Memory B cell (primary cell): Measurements from ENCODE around the gene CA5B.
A peak's percentile ranks its signal among the peaks of the same experiment; 100 is the strongest.
"Not testable (repeated sequence)": the region's sequence is repeated elsewhere in the genome, so short reads cannot be mapped to it uniquely, and the experiment has no call there.

ENCODE experiments used
- ATAC-seq: fragments of 150-1000 bp; cut with Tn5 transposase; 2 replicates; pipeline ENCODE4 v1.10.0; 2021; ENCODE audit warnings: low read depth, mild to moderate bottlenecking, moderate library complexity
- DNase-seq, 2 donors: peaks; one replicate each; pipeline ENCODE4 v3.0.0; 2022; ENCODE audit warnings: low spot score in 2 of 2
- H3K27ac Mint-ChIP-seq: one replicate; pipeline ENCODE4 v1.8.0; 2022; ENCODE audit warnings: mild to moderate bottlenecking, moderate library complexity, mixed read lengths
- H3K27me3 Mint-ChIP-seq: one replicate; pipeline ENCODE4 v1.8.0; 2022; ENCODE audit warnings: mixed read lengths
- H3K36me3 Mint-ChIP-seq: one replicate; pipeline ENCODE4 v1.8.0; 2022; ENCODE audit warnings: mild to moderate bottlenecking, mixed read lengths
- H3K4me1 Mint-ChIP-seq: one replicate; pipeline ENCODE4 v1.8.0; 2022; ENCODE audit warnings: mixed read lengths
- H3K4me3 Mint-ChIP-seq: one replicate; pipeline ENCODE4 v1.8.0; 2022; ENCODE audit warnings: mild to moderate bottlenecking, moderate library complexity, mixed read lengths
- H3K9me3 Mint-ChIP-seq: one replicate; pipeline ENCODE4 v1.8.0; 2022; ENCODE audit warnings: mixed read lengths

The CA5B gene

DNA sequence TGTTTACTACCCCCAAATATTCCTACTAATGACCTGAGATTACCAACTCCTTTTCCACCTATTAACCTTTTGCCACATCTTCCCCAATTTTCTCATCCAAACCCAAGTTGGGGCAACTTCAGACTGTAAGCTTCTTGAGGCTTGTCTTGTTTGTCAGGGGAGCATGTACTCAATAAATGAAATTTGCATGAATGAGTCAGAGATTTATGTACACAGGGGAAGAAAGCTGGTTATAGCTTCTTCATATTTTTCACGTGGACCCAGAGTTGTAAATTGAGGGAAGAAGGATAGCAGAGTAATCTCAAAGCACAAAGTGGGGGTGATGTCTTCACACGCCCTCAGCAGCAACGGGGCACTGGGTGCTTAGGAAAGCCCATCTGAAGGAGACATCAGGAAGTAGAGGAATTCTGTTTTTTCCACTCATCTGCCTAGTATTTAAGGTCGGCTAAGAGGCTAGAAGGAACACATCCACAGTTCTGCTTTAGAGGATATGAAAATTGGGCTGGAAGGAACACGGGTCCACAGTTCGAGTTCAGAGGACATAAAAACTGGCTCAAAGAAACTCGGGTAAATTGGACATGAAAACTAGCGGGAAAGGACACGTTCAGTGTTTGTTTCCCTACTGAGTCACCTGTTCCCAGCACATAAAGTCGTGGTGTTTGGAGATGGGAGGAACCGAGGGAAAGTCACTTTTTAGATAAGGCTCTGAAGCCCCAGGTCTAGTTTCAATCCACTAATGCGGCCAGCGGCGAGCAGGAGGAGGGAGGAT lies 696 bp upstream of the CA5B start:
- Mint-ChIP-seq H3K36me3 (peaks cover 8% of the 10 kb centered on the region), H3K27me3 (no peaks in the 10 kb centered on the region), H3K27ac (peak overlapping the region; percentile 81), H3K9me3 (no peaks in the 10 kb centered on the region), H3K4me3 (peak overlapping the region; percentile 96), H3K4me1 (peaks cover 19% of the 10 kb centered on the region)
- no peak for DNase-seq
- ATAC-seq: no peak

- Mint-ChIP-seq H3K9me3 (no peaks in the 10 kb centered on the region), H3K4me3 (no peak overlapping the region), H3K36me3 (peaks cover 22% of the 10 kb centered on the region), H3K27me3 (no peaks in the 10 kb centered on the region), H3K27ac (no peak overlapping the region), H3K4me1 (peaks cover 27% of the 10 kb centered on the region)
- DNase-seq: no peak
- ATAC-seq: no peak
These were observed 1.8 kb downstream of the CA5B start for GRCh38 chrX:15739886-15740285.

DNA sequence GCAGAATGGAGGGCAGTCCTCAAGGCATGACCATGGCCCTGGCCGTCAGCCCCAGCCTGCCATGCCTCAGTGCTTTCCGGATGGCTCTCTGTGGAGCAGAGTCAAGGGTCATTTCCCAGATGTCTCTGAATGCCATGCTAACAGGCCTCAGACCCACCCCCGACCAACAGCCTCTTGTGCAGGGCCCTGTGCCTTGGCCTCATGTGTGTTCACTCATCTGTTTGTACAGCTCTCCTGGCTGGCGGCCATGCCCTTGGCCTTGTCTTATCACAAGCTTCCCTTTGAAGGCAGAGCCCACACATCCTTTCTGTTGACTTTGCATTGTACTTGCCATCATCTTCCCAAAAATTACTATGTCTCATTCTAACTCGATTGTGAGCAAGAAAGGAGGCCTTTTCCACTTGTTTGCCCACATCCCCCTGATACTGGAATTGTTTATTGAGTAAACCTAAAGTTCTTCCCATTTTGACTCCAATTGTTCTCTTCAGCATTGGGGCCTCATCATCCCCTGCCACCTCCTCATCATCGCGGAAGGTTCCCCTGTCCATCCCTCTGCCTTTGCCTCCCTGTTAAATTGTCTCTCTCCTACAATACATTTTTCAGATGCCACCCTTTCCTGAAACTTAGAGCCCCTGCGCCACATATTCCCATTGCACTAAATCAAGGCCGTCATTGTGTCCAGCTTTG lies 6.3 kb downstream of the CA5B start:
- ATAC-seq (no peak), DNase-seq (no peak)
- Mint-ChIP-seq H3K9me3 (no peaks in the 10 kb centered on the region), H3K36me3 (peaks cover 32% of the 10 kb centered on the region), H3K4me1 (peaks cover 28% of the 10 kb centered on the region), H3K27ac (no peak overlapping the region), H3K27me3 (no peaks in the 10 kb centered on the region), H3K4me3 (no peak overlapping the region)

GRCh38 chrX:15745179-15745578 lies 7.1 kb downstream of the CA5B start:
- no peak for ATAC-seq
- peaks cover 32% of the 10 kb centered on the region for H3K36me3 Mint-ChIP-seq
- H3K27ac Mint-ChIP-seq: no peak overlapping the region
- H3K4me3 Mint-ChIP-seq: no peak overlapping the region
- H3K4me1 Mint-ChIP-seq: peaks cover 29% of the 10 kb centered on the region
- no peaks in the 10 kb centered on the region for H3K9me3 Mint-ChIP-seq
- no peaks in the 10 kb centered on the region for H3K27me3 Mint-ChIP-seq
- DNase-seq: no peak

DNA sequence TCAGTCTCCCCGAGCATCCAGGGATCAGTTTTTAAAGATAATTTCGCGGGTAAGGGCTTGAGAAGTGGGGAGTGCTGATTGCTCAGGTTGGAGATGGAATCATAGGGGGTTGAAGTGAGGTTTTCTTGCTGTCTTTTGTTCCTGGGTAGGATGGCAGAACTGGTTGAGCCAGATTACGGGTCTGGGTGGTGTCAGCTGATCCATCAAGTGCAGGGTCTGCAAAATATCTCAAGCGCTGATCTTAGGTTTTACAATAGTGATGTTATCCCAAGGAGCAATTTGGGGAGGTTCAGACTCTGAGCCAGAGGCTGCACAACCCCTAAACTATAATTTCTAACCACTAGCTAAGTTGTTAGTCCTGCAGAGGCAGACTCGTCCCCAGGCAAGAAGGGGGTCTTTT lies 8.6 kb downstream of the CA5B start:
- not testable (repeated sequence) for ATAC-seq, H3K27ac Mint-ChIP-seq, H3K27me3 Mint-ChIP-seq, DNase-seq, H3K4me3 Mint-ChIP-seq, H3K9me3 Mint-ChIP-seq
- peaks cover 31% of the 10 kb centered on the region for H3K4me1 Mint-ChIP-seq
- H3K36me3 Mint-ChIP-seq: peaks cover 31% of the 10 kb centered on the region

GRCh38 chrX:15747626-15748173 lies 9.6 kb downstream of the CA5B start:
- no peak overlapping the region for H3K4me3 Mint-ChIP-seq
- H3K27me3 Mint-ChIP-seq: no peaks in the 10 kb centered on the region
- peaks cover 25% of the 10 kb centered on the region for H3K36me3 Mint-ChIP-seq
- H3K4me1 Mint-ChIP-seq: peaks cover 25% of the 10 kb centered on the region
- H3K9me3 Mint-ChIP-seq: no peaks in the 10 kb centered on the region
- H3K27ac Mint-ChIP-seq: no peak overlapping the region
- ATAC-seq (no peak), DNase-seq (no peak)

- Mint-ChIP-seq H3K9me3 (no peaks in the 10 kb centered on the region), H3K4me1 (peaks cover 22% of the 10 kb centered on the region), H3K27ac (peak overlapping the region; percentile 100), H3K36me3 (peaks cover 15% of the 10 kb centered on the region), H3K27me3 (no peaks in the 10 kb centered on the region), H3K4me3 (no peak overlapping the region)
- DNase-seq: no peak
- no peak for ATAC-seq
These were observed 10.8 kb downstream of the CA5B start for GRCh38 chrX:15748841-15749240.

GRCh38 chrX:15749642-15750610 lies 11.9 kb downstream of the CA5B start:
- Mint-ChIP-seq H3K27me3 (no peaks in the 10 kb centered on the region), H3K4me1 (peaks cover 21% of the 10 kb centered on the region), H3K9me3 (no peaks in the 10 kb centered on the region), H3K36me3 (peaks cover 11% of the 10 kb centered on the region), H3K4me3 (peak overlapping the region; percentile 77), H3K27ac (peak overlapping the region; percentile 100)
- DNase-seq (peak in 1 of 2 donors; percentile 22), ATAC-seq (peak; percentile 55)

- no peak for ATAC-seq
- Mint-ChIP-seq H3K4me3 (peak overlapping the region; percentile 77), H3K36me3 (peaks cover 11% of the 10 kb centered on the region), H3K9me3 (no peaks in the 10 kb centered on the region), H3K4me1 (peaks cover 18% of the 10 kb centered on the region), H3K27me3 (no peaks in the 10 kb centered on the region), H3K27ac (peak overlapping the region; percentile 100)
- DNase-seq: no peak
These were observed 12.6 kb downstream of the CA5B start for GRCh38 chrX:15750611-15751154.

- Mint-ChIP-seq H3K9me3 (no peaks in the 10 kb centered on the region), H3K4me3 (peak overlapping the region; percentile 77), H3K4me1 (peaks cover 18% of the 10 kb centered on the region), H3K27me3 (no peaks in the 10 kb centered on the region), H3K27ac (peak overlapping the region; percentile 100), H3K36me3 (peaks cover 11% of the 10 kb centered on the region)
- DNase-seq (peak in 1 of 2 donors; percentile 33), ATAC-seq (peak; percentile 78)
These were observed 13.2 kb downstream of the CA5B start for GRCh38 chrX:15751155-15751819.

DNA sequence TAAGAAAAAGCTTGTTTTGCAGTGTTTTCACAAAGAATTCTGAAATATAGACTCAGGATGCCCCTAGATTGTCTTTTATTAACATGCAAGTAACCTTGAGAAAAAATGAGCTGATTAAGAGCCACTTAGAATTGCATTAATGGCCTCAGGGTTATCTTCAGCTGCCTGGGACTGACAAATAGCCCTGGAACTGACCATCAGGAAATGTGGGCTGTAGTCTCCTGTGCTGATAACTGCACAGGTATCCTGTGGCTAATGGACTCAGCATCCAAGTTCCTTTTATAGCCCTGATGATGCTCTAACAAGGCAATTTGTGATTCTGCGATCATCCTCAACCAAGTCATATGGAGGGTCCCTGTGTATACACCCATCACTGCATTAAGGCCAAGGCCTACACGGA lies 17.0 kb downstream of the CA5B start:
- H3K4me1 Mint-ChIP-seq: peaks cover 16% of the 10 kb centered on the region
- no peaks in the 10 kb centered on the region for H3K27me3 Mint-ChIP-seq
- no peak overlapping the region for H3K27ac Mint-ChIP-seq

GRCh38 chrX:15758140-15758539 lies 20.1 kb downstream of the CA5B start:
- peaks cover 13% of the 10 kb centered on the region for H3K4me1 Mint-ChIP-seq
- no peak overlapping the region for H3K4me3 Mint-ChIP-seq
- H3K9me3 Mint-ChIP-seq: no peaks in the 10 kb centered on the region
- peaks cover 5% of the 10 kb centered on the region for H3K36me3 Mint-ChIP-seq
- no peaks in the 10 kb centered on the region for H3K27me3 Mint-ChIP-seq
- H3K27ac Mint-ChIP-seq: peak overlapping the region; percentile 48
- DNase-seq (no peak), ATAC-seq (no peak)

More for the DNA sequence above, 17.0 kb downstream of the CA5B start:
- DNase-seq (no peak), ATAC-seq (no peak)
- H3K4me3 Mint-ChIP-seq: no peak overlapping the region
- H3K36me3 Mint-ChIP-seq: peaks cover 7% of the 10 kb centered on the region
- no peaks in the 10 kb centered on the region for H3K9me3 Mint-ChIP-seq

DNA sequence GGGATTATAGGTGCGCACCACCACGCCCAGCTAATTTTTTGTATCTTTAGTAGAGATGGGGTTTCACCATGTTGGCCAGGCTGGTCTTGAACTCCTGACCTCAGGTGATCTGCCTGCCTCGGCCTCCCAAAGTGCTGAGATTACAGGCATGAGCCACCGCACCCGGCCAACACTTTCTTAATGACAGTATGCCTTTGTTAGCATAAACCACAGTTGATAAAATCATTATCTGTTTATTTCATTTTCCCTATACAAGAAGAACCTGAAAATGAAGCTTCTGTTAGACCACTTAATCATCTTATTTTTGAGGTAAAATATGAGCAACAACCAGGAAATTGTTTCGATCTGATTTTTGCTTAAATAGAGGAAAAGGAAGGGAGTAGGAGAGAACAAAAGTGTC lies 21.8 kb downstream of the CA5B start:
- not testable (repeated sequence) for H3K27me3 Mint-ChIP-seq, ATAC-seq, H3K4me3 Mint-ChIP-seq, H3K9me3 Mint-ChIP-seq, H3K36me3 Mint-ChIP-seq, H3K4me1 Mint-ChIP-seq, DNase-seq
- peak overlapping the region; percentile 69 for H3K27ac Mint-ChIP-seq
